Epidermal melanocyte (primary cell): ENCODE measurements around the gene SF3A1.

Experiments
- DNase-seq: peaks from one replicate; pipeline ENCODE4 v3.0.0; 2011; ENCODE audit warnings: low spot score; ENCODE audit not compliant: insufficient read length

The SF3A1 gene

GRCh38 chr22:30325724-30326254, 30.9 kb downstream of the SF3A1 start:
- no peak for DNase-seq

GRCh38 chr22:30325065-30325720, 31.5 kb downstream of the SF3A1 start:
- peak; percentile 80 for DNase-seq

GRCh38 chr22:30324014-30324730, 32.5 kb downstream of the SF3A1 start:
- DNase-seq, result no peak

- no peak for DNase-seq
These were observed 33.4 kb downstream of the SF3A1 start for GRCh38 chr22:30323246-30323645.

GRCh38 chr22:30321461-30321860, 35.2 kb downstream of the SF3A1 start:
- DNase-seq, result no peak

GRCh38 chr22:30320021-30320556, 36.6 kb downstream of the SF3A1 start:
- DNase-seq, result no peak

GRCh38 chr22:30318799-30319419, 37.8 kb downstream of the SF3A1 start:
- DNase-seq, result peak; percentile 77

GRCh38 chr22:30317778-30318177, 38.9 kb downstream of the SF3A1 start:
- DNase-seq, result no peak

- DNase-seq, result no peak
These were observed 40.6 kb downstream of the SF3A1 start for GRCh38 chr22:30315962-30316576.

- no peak for DNase-seq
These were observed 41.8 kb downstream of the SF3A1 start for GRCh38 chr22:30314915-30315314.

GRCh38 chr22:30313527-30314363, 42.9 kb downstream of the SF3A1 start:
- no peak for DNase-seq

GRCh38 chr22:30312053-30312452, 44.6 kb downstream of the SF3A1 start:
- DNase-seq, result no peak

- no peak for DNase-seq
These were observed 45.6 kb downstream of the SF3A1 start for GRCh38 chr22:30310881-30311771.

- no peak for DNase-seq
These were observed 46.5 kb downstream of the SF3A1 start for GRCh38 chr22:30309951-30310741.

- no peak for DNase-seq
These were observed 48.0 kb downstream of the SF3A1 start for GRCh38 chr22:30308518-30309230.

- no peak for DNase-seq
These were observed 48.6 kb downstream of the SF3A1 start for GRCh38 chr22:30308093-30308492.

GRCh38 chr22:30307041-30307574, 49.6 kb downstream of the SF3A1 start:
- no peak for DNase-seq

GRCh38 chr22:30306627-30307011, 50.1 kb downstream of the SF3A1 start:
- DNase-seq, result no peak
